ENCODE results near the gene OLFML1.

- TF ChIP-seq POLR2A (IDR thresholded peaks at IDR 0.05): no peak
- TF ChIP-seq, protein P1, sequence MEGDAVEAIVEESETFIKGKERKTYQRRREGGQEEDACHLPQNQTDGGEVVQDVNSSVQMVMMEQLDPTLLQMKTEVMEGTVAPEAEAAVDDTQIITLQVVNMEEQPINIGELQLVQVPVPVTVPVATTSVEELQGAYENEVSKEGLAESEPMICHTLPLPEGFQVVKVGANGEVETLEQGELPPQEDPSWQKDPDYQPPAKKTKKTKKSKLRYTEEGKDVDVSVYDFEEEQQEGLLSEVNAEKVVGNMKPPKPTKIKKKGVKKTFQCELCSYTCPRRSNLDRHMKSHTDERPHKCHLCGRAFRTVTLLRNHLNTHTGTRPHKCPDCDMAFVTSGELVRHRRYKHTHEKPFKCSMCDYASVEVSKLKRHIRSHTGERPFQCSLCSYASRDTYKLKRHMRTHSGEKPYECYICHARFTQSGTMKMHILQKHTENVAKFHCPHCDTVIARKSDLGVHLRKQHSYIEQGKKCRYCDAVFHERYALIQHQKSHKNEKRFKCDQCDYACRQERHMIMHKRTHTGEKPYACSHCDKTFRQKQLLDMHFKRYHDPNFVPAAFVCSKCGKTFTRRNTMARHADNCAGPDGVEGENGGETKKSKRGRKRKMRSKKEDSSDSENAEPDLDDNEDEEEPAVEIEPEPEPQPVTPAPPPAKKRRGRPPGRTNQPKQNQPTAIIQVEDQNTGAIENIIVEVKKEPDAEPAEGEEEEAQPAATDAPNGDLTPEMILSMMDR (IDR thresholded peaks at IDR 0.05): no peak
Measured at GRCh38 chr11:7445564-7445963, 39.7 kb upstream of the OLFML1 start.
